B cell (primary cell): ENCODE results near the gene ACTR6. TPM values are rescaled to one million over a fixed set of nuclear protein-coding genes. Genes with fewer than 3 reads are reported as not detected.

Experiments used
- ATAC-seq: fragments of 200-7000 bp; cut with Tn5 transposase; one replicate; pipeline ENCODE4 v1.10.0; 2021; ENCODE audit warnings: low read depth, mild to moderate bottlenecking, moderate number of reproducible peaks, moderate library complexity
- CTCF ChIA-PET: fragments of 350-600 bp; sonication (Branson Sonifier 250); formaldehyde crosslinking; loops from one replicate; lab custom pipeline; 2021; ENCODE audit warnings: antibody characterized with exemption, inconsistent platforms; lab: Charles Lee
- POLR2A ChIA-PET: fragments of 350-600 bp; sonication (Branson Sonifier 250); formaldehyde crosslinking; loops from one replicate; lab custom pipeline; 2021; ENCODE audit warnings: antibody characterized with exemption; lab: Charles Lee
- DNase-seq: peaks from one replicate; pipeline ENCODE4 v3.0.0; 2013
- H2AFZ ChIP-seq: 2 replicates; pipeline ENCODE4 v1.6.1; 2012; ENCODE audit warnings: mild to moderate bottlenecking, low read depth, low read length; ENCODE audit not compliant: insufficient read depth, poor library complexity, severe bottlenecking
- H3K27ac ChIP-seq, 2 donors: 1 replicate in 1 of 2; 2 replicates in 1 of 2; pipeline ENCODE4 v1.5.1; 2012 to 2013; ENCODE audit warnings: low read length in 2 of 2, mild to moderate bottlenecking in 2 of 2, moderate library complexity in 1 of 2
- H3K27me3 ChIP-seq, 4 experiments: fragments of 200-600 bp in 1 of 4; sonication (generic) in 1 of 4; replicated peaks in 1 of 4; 1 replicate in 2 of 4; 2 replicates in 2 of 4; pipeline versions ENCODE4 v1.6.1 to v1.7.0; 2013 to 2016; ENCODE audit warnings: low read length in 3 of 4, mild to moderate bottlenecking in 2 of 4, mixed read lengths in 1 of 4, moderate library complexity in 1 of 4; ENCODE audit not compliant: insufficient read depth in 4 of 4, control insufficient read depth in 3 of 4; ENCODE audit errors: control extremely low read depth in 1 of 4
- H3K36me3 ChIP-seq, 2 experiments: replicated peaks in 1 of 2; 1 replicate in 1 of 2; 2 replicates in 1 of 2; pipeline versions ENCODE4 v1.6.1 to v1.7.1; 2013; ENCODE audit warnings: low read length in 1 of 2; ENCODE audit not compliant: insufficient read depth in 2 of 2, control insufficient read depth in 1 of 2; ENCODE audit errors: control extremely low read depth in 1 of 2, extremely low read depth in 1 of 2
- H3K4me1 ChIP-seq, 2 donors: fragments of 200-600 bp in 1 of 2; sonication (generic) in 1 of 2; 1 replicate in 1 of 2; 2 replicates in 1 of 2; pipeline versions ENCODE4 v1.5.1 to v1.6.1; 2013 to 2017; ENCODE audit warnings: low read length in 2 of 2; ENCODE audit not compliant: control insufficient read depth in 2 of 2, insufficient read depth in 2 of 2
- H3K4me2 ChIP-seq: replicated peaks from 2 replicates; pipeline ENCODE3; 2012; ENCODE audit warnings: mild to moderate bottlenecking, low read depth, low read length; ENCODE audit not compliant: poor library complexity, severe bottlenecking
- H3K4me3 ChIP-seq, 5 experiments: fragments of 200-600 bp in 1 of 5; sonication (generic) in 1 of 5; 1 replicate in 3 of 5; 2 replicates in 2 of 5; pipeline versions ENCODE4 v1.5.1 to v1.7.0; 2011 to 2016; ENCODE audit warnings: low read length in 4 of 5, mild to moderate bottlenecking in 4 of 5, low read depth in 2 of 5, control low read depth in 1 of 5, moderate library complexity in 1 of 5; ENCODE audit not compliant: insufficient read depth in 1 of 5; ENCODE audit errors: control extremely low read depth in 1 of 5, extremely low read depth in 1 of 5
- H3K79me2 ChIP-seq: fragments of 200-600 bp; sonication (generic); one replicate; pipeline ENCODE4 v1.6.0; 2016; ENCODE audit warnings: low read length; ENCODE audit not compliant: control insufficient read depth, insufficient read depth
- H3K9ac ChIP-seq: fragments of 200-600 bp; sonication (generic); 2 replicates; pipeline ENCODE4 v1.6.1; 2017; ENCODE audit warnings: mild to moderate bottlenecking, low read length, moderate library complexity
- H3K9me3 ChIP-seq, 3 donors: one replicate each; pipeline versions ENCODE4 v1.6.1 to v1.7.1; 2013; ENCODE audit warnings: low read length in 2 of 3; ENCODE audit not compliant: control insufficient read depth in 2 of 3, insufficient read depth in 1 of 3; ENCODE audit errors: control extremely low read depth in 1 of 3
- H4K20me1 ChIP-seq: 2 replicates; pipeline ENCODE4 v1.6.0; 2012; ENCODE audit warnings: mild to moderate bottlenecking, low read length; ENCODE audit not compliant: insufficient read depth, control insufficient read depth, poor library complexity, severe bottlenecking
- H3K27ac Mint-ChIP-seq: one replicate; pipeline ENCODE4 v1.8.0; 2021; ENCODE audit warnings: mixed read lengths
- H3K27me3 Mint-ChIP-seq: one replicate; pipeline ENCODE4 v1.8.0; 2021; ENCODE audit warnings: mixed read lengths
- H3K4me1 Mint-ChIP-seq: one replicate; pipeline ENCODE4 v1.8.0; 2021; ENCODE audit warnings: mixed read lengths
- H3K4me3 Mint-ChIP-seq: one replicate; pipeline ENCODE4 v1.8.0; 2021; ENCODE audit warnings: mixed read lengths
- H3K9me3 Mint-ChIP-seq: one replicate; pipeline ENCODE4 v1.8.0; 2022; ENCODE audit warnings: mixed read lengths; ENCODE audit not compliant: insufficient read depth
- EZH2 ChIP-seq: IDR thresholded peaks from 2 replicates; pipeline ENCODE4 v1.6.1; 2012; ENCODE audit warnings: borderline replicate concordance, low read depth, mild to moderate bottlenecking, moderate library complexity, low read length; ENCODE audit not compliant: insufficient read depth, poor library complexity, severe bottlenecking
- WGBS: methylation state at CpG from one replicate; pipeline ENCODE4 v1.1.5; 2013; ENCODE audit warnings: missing lambda C conversion rate; ENCODE audit not compliant: insufficient coverage; 5-methylcytosine and 5-hydroxymethylcytosine counted together
- intact Hi-C: fragments of 100-400 bp; cut with micrococcal nuclease; formaldehyde crosslinking; loops from one replicate; pipeline ENCODE4 v1.10.0; 2022
- polyA plus RNA-seq: library from polyadenylated mRNA; depleted of rRNA; stranded (reverse); fragments of >200 nt; gene quantifications from 2 replicates; pipeline ENCODE4 v1.2.3, GENCODE V29; 2012
- total RNA-seq, 2 donors: library from RNA; stranded (reverse); fragments of 120-200 nt in 1 of 2; gene quantifications; 1 replicate in 1 of 2; 2 replicates in 1 of 2; pipeline versions ENCODE4 v1.2.3 to v1.2.4, GENCODE V29; 2013 to 2022
- TF ChIP-seq, protein P1 (sequence below): fragments of 200-600 bp; IDR thresholded peaks from one replicate; pipeline ENCODE4 v1.8.0; 2022; ENCODE audit warnings: antibody characterized with exemption, mild to moderate bottlenecking

The ACTR6 gene
- total and polyA plus RNA-seq, 2 donors (not counting 1 experiment from before 2014, with no cell fraction given), result 10.1 to 30.8 TPM

DNA sequence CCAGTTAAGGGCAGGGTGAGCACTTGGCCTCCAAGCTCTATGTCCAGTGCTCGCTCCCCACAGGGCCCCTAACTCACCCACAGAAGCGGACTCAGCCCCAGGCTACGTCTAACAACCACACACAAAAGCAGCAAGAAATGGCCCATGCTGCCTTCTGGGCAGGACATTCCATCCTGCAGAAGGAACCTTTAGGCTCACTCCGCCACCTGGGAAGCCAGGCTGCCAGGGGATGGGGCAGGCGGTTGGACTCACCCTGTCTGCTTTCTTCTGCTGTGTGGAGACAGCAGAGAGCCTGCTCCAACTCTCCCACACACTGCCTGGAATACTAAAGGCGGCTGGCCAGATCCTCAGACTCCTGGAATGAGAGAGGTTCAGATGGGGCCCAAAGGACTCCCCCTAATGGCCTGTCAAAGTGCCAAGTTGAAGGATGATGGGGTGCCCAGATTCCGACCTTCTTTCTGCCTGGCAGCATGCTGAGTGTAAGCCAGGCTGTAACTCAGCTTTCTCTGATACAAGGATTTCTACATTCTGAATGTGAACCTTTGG, 30.2 kb upstream of the ACTR6 start:
- H3K27ac ChIP-seq, result no peak overlapping the region
- H3K36me3 ChIP-seq, result peaks cover 0 to 12% of the 10 kb centered on the region in 2 experiments
- POLR2A ChIA-PET, result no interaction called here
- TF ChIP-seq, protein P1, sequence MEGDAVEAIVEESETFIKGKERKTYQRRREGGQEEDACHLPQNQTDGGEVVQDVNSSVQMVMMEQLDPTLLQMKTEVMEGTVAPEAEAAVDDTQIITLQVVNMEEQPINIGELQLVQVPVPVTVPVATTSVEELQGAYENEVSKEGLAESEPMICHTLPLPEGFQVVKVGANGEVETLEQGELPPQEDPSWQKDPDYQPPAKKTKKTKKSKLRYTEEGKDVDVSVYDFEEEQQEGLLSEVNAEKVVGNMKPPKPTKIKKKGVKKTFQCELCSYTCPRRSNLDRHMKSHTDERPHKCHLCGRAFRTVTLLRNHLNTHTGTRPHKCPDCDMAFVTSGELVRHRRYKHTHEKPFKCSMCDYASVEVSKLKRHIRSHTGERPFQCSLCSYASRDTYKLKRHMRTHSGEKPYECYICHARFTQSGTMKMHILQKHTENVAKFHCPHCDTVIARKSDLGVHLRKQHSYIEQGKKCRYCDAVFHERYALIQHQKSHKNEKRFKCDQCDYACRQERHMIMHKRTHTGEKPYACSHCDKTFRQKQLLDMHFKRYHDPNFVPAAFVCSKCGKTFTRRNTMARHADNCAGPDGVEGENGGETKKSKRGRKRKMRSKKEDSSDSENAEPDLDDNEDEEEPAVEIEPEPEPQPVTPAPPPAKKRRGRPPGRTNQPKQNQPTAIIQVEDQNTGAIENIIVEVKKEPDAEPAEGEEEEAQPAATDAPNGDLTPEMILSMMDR, result no peak
- TF ChIP-seq EZH2, result no peak
- Mint-ChIP-seq H3K27ac (no peak overlapping the region), H3K4me3 (no peak overlapping the region), H3K4me1 (no peaks in the 10 kb centered on the region), H3K9me3 (no peaks in the 10 kb centered on the region), H3K27me3 (no peaks in the 10 kb centered on the region)
- H3K9ac ChIP-seq, result no peak overlapping the region
- intact Hi-C loops, result no loop called here
- H3K27me3 ChIP-seq, result no peaks in the 10 kb centered on the region
- DNase-seq (no peak), ATAC-seq (no peak)
- no peak overlapping the region for H3K4me2 ChIP-seq
- WGBS, result 98% methylated on average over 7 of the region's 7 CpGs
- H3K4me1 ChIP-seq, result no peaks in the 10 kb centered on the region
- H4K20me1 ChIP-seq, result no peaks in the 10 kb centered on the region
- H2AFZ ChIP-seq, result no peak overlapping the region
- H3K9me3 ChIP-seq, result no peaks in the 10 kb centered on the region
- H3K79me2 ChIP-seq, result no peaks in the 10 kb centered on the region
- CTCF ChIA-PET, result interaction anchor here (0.8 kb wide), 1 partner anchor 16 kb away, joined by 5 read pairs; no protein-coding TSS in a partner anchor
- no peak overlapping the region for H3K4me3 ChIP-seq

- Histone ChIP-seq H3K4me2 (no peak overlapping the region), H4K20me1 (no peaks in the 10 kb centered on the region), H3K27me3 (no peaks in the 10 kb centered on the region), H3K9me3 (no peaks in the 10 kb centered on the region), H2AFZ (no peak overlapping the region), H3K27ac (no peak overlapping the region), H3K4me3 (no peak overlapping the region), H3K4me1 (no peaks in the 10 kb centered on the region), H3K36me3 (peaks cover 0 to 10% of the 10 kb centered on the region in 2 experiments), H3K9ac (no peak overlapping the region), H3K79me2 (no peaks in the 10 kb centered on the region)
- intact Hi-C loops, result no loop called here
- ChIA-PET CTCF (no interaction called here), POLR2A (no interaction called here)
- no peaks in the 10 kb centered on the region for H3K4me1 Mint-ChIP-seq
- no peak for TF ChIP-seq EZH2
- TF ChIP-seq, protein P1, result no peak
- no peak overlapping the region for H3K4me3 Mint-ChIP-seq
- H3K27ac Mint-ChIP-seq, result no peak overlapping the region
- ATAC-seq (no peak), DNase-seq (no peak)
- no peaks in the 10 kb centered on the region for H3K9me3 Mint-ChIP-seq
- no peaks in the 10 kb centered on the region for H3K27me3 Mint-ChIP-seq
These were observed 29.4 kb upstream of the ACTR6 start for GRCh38 chr12:100171248-100171647.
